Right cardiac atrium (tissue), 5 donors: ENCODE data around the gene TM2D1. TPM values are rescaled to one million over a fixed set of nuclear protein-coding genes. Genes with fewer than 3 reads are reported as not detected.
"Not testable (repeated sequence)": the region's sequence is repeated elsewhere in the genome, so short reads cannot be mapped to it uniquely, and the experiment has no call there.

Experiments used
- ATAC-seq, 2 donors: fragments of 200-7000 bp; cut with Tn5 transposase; one replicate each; pipeline versions ENCODE4 v1.8.0 to v1.9.1; 2020; ENCODE audit warnings: moderate library complexity in 2 of 2, mild to moderate bottlenecking in 1 of 2
- DNase-seq, 3 donors: peaks; one replicate each; pipeline ENCODE4 v3.0.0-alpha.2; 2020
- H3K27ac ChIP-seq: one replicate; pipeline ENCODE4 v1.5.1; 2013; ENCODE audit warnings: mild to moderate bottlenecking, low read length, control low read depth, moderate library complexity
- H3K27me3 ChIP-seq: one replicate; pipeline ENCODE4 v1.6.1; 2013; ENCODE audit not compliant: control insufficient read depth, insufficient read depth
- H3K4me1 ChIP-seq: one replicate; pipeline ENCODE4 v1.6.1; 2013; ENCODE audit warnings: low read length; ENCODE audit not compliant: control insufficient read depth, insufficient read depth
- H3K4me3 ChIP-seq: one replicate; pipeline ENCODE4 v1.5.1; 2013; ENCODE audit warnings: low read length, control low read depth
- H3K9me3 ChIP-seq: one replicate; pipeline ENCODE4 v1.6.1; 2013; ENCODE audit warnings: low read length; ENCODE audit not compliant: control insufficient read depth
- WGBS: extraction: QIAGEN DNeasy Blood & Tissue Kit; methylation state at CpG from one replicate; pipeline ENCODE4 v1.1.7; 2013; 5-methylcytosine and 5-hydroxymethylcytosine counted together
- intact Hi-C, 4 donors: fragments of 100-400 bp; cut with DNase I; formaldehyde crosslinking; loops; one replicate each; pipeline versions ENCODE4 v1.11.0 to v1.14.0; 2022 to 2023
- polyA plus RNA-seq: library from polyadenylated mRNA; stranded (reverse); fragments of 200-250 nt; gene quantifications from one replicate; pipeline ENCODE4 v1.2.3, GENCODE V29; 2013
- total RNA-seq, 4 donors: library from RNA; stranded (reverse); fragmentation: NEBNext Ultra II Directional; extraction: Animal tissue kit (Norgen Biotek cat#: 25700); gene quantifications; one replicate each; pipeline ENCODE4 v1.2.1, GENCODE V29; 2021
- donor health status: healthy with polysubstance abuse.
- donor health status: DM: no; HTN: yes; CAD: no.
- donor health status: DM: no; HTN: no; CAD: no.
- donor health status: DM: no; HTN: yes; CAD: no; lungs with severe emphysema.
- donor health status: DM: yes; HTN: yes; CAD: no.

Gene TM2D1
- total and polyA plus RNA-seq, 5 donors, result 40.2 to 47.3 (median 43.2) TPM

DNA sequence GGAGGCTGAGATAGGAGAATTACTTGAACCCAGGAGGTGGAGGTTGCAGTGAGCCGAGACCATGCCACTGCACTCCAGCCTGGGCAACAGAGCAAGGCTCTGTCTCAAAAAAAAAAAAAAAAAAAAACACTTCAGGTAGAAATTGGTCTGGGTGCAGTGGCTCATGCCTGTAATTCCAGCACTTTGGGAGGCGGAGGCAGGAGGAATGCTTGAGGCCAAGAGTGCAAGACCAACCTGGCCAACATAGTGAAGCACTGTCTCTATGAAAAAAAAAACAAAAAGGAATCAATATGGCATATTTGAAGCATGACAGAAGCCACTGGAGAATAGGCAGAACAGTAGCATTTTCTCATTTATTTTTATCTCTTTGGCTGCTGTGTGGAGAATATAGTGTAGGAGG is 48.1 kb downstream of the TM2D1 start:
- intact Hi-C loops, H3K9me3 ChIP-seq, DNase-seq, H3K4me3 ChIP-seq, H3K27me3 ChIP-seq, H3K4me1 ChIP-seq, ATAC-seq, H3K27ac ChIP-seq: not testable (repeated sequence)
- WGBS, result 96% methylated on average over 2 of the region's 2 CpGs

GRCh38 chr1:61674221-61674620 is 50.7 kb downstream of the TM2D1 start:
- WGBS, result 71% methylated on average over 3 of the region's 3 CpGs
- Histone ChIP-seq H3K4me3 (no peak overlapping the region), H3K9me3 (no peaks in the 10 kb centered on the region), H3K27me3 (no peaks in the 10 kb centered on the region), H3K27ac (no peak overlapping the region), H3K4me1 (no peaks in the 10 kb centered on the region)
- intact Hi-C loops, result no loop called here
- DNase-seq (no peak), ATAC-seq (no peak)

DNA sequence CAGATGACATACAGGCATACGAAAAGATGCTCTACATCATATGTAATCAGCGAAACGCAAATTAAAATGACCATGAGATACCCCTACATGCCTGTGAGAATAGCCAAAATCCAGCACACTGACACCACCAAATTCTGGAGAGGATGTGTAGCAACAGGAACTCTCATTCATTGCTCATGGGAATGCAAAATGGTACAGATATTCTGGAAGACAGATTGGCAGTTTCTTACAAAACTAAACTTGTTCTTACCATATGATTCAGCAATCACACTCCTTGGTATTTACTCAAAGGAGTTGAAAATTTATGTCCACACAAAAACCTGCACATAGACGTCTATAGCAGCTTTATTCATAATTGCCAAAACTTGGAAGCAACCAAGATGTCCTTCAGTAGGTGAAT is 52.6 kb downstream of the TM2D1 start:
- H3K9me3 ChIP-seq, result no peaks in the 10 kb centered on the region
- H3K4me3 ChIP-seq, result no peak overlapping the region
- intact Hi-C loops, result no loop called here
- H3K27ac ChIP-seq, result no peak overlapping the region
- H3K27me3 ChIP-seq, result no peaks in the 10 kb centered on the region
- DNase-seq (no peak), ATAC-seq (no peak)
- H3K4me1 ChIP-seq, result no peaks in the 10 kb centered on the region
- WGBS, result 92% methylated on average over 4 of the region's 4 CpGs

DNA sequence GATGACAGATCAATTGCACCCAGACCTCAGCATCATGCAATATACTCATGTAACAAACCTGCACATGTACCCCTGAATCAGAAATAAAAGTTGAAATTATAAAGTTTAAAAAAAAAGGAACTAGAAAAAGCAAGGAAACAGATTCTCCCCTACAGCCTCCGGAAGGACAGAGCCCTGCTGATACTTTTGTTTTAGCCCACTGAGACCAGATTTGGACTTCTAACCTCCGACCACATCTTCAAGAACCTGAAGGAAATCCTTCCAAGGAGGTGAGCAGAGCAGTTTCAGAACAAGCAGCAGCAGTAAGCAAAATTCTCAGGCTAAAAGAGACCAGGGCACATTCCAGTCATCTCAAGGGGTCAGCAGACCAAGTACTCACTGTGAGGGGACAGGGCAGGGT is 54.5 kb downstream of the TM2D1 start:
- WGBS, result 83% methylated on average over 2 of the region's 2 CpGs
- H3K4me3 ChIP-seq, result no peak overlapping the region
- DNase-seq, result no peak
- no peak overlapping the region for H3K27ac ChIP-seq
- no peaks in the 10 kb centered on the region for H3K4me1 ChIP-seq
- intact Hi-C loops, result no loop called here
- ATAC-seq, result no peak
- H3K9me3 ChIP-seq, result no peaks in the 10 kb centered on the region
- H3K27me3 ChIP-seq, result no peaks in the 10 kb centered on the region

- no peak overlapping the region for H3K27ac ChIP-seq
- 90% methylated on average over 4 of the region's 4 CpGs for WGBS
- DNase-seq (no peak), ATAC-seq (no peak)
- H3K4me1 ChIP-seq, result no peaks in the 10 kb centered on the region
- H3K27me3 ChIP-seq, result no peaks in the 10 kb centered on the region
- no peak overlapping the region for H3K4me3 ChIP-seq
- intact Hi-C loops, result no loop called here
- H3K9me3 ChIP-seq, result no peaks in the 10 kb centered on the region
Observed at GRCh38 chr1:61670016-61670415, 54.9 kb downstream of the TM2D1 start.

DNA sequence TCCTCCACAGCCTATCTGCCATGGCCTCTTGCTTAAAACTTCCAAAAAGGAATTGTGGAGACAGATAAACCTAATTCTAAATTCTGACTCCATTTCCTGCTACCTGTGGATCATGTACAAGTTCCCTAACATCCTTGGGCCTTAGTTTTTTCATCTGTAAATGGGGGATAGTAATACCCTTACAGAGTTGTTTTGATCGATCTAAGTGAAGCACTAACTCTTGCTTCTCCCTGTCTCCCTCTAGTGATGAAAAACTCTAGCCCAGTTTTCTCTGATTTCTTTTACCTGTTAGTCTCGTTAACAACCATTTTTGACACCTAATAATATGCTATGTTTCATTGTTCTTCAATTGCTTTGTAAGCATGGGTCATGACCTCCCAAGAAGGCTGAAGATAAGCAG is 65.9 kb downstream of the TM2D1 start:
- 79% methylated on average over 2 of the region's 2 CpGs for WGBS

GRCh38 chr1:61655453-61655852 is 69.5 kb downstream of the TM2D1 start:
- 93% methylated on average over 3 of the region's 3 CpGs for WGBS
- Histone ChIP-seq H3K27ac (no peak overlapping the region), H3K27me3 (no peaks in the 10 kb centered on the region), H3K9me3 (no peaks in the 10 kb centered on the region), H3K4me3 (no peak overlapping the region), H3K4me1 (no peaks in the 10 kb centered on the region)
- DNase-seq (no peak), ATAC-seq (no peak)
- intact Hi-C loops, result no loop called here

More for the DNA sequence above, 65.9 kb downstream of the TM2D1 start:
- no peak for DNase-seq
- H3K27ac ChIP-seq, result no peak overlapping the region
- intact Hi-C loops, result no loop called here
- H3K4me3 ChIP-seq, result no peak overlapping the region
- no peaks in the 10 kb centered on the region for H3K27me3 ChIP-seq
- ATAC-seq, result no peak
- no peaks in the 10 kb centered on the region for H3K4me1 ChIP-seq
- H3K9me3 ChIP-seq, result no peaks in the 10 kb centered on the region

DNA sequence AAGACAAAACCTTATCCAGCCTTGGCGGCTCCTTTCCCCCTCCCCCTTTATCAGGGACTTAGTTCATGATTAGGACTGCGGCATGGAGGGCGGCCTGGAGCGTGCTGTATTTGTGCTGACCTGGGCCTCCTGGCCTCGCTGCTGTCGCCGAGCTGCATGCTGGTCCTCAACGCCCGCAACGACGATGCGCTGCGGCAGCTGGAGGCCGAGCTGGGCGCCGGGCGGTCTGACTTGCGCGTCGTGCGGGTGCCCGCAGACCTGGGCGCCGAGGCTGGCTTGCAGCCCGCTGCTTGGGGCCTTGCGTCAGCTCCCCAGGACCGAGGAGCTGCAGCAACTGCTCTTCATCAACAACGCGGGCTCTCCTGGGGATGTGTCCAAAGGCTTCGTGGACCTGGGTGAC is 70.9 kb downstream of the TM2D1 start:
- WGBS, result 93% methylated on average over 30 of the region's 30 CpGs
- H3K4me3 ChIP-seq, result no peak overlapping the region

DNA sequence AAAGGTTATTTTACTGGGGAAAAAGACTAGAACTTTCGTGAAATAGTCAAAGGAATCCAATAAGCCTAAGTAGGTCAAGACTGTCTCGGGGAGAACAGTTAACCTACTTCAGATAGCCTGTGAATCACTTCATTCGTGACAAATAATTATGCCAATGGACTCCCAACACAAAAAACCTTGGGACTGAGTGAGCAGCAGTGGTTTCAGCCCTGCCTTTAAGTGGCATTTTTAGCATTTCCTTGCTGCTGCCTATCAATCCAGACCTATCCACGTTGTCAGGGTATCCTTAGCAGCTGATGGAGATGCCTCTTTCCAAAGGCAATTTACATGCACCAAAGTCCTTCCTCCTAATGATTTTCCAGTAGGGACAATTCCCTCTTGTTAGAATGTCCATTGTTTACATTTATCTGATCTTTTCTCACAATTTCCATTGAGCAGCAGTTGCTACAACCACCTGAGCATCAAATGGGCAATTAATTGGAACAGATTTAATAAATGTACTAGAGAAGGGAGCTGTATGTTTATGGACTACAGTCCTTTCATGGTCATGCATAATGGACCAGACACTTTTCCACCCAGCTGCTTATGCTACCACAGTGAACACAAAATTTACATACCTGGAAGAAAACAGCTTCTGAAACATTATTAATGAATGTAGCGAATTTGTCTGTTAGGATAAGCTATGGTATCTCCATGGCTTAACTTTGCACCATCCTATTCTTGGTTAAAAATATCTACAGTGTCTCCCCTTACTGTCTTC is 75.8 kb downstream of the TM2D1 start:
- Histone ChIP-seq H3K27ac (no peak overlapping the region), H3K4me3 (no peak overlapping the region), H3K9me3 (no peaks in the 10 kb centered on the region), H3K27me3 (no peaks in the 10 kb centered on the region), H3K4me1 (no peaks in the 10 kb centered on the region)
- intact Hi-C loops, result loop anchor here in 3 of 4 donors (10.0 kb wide), 3 partner anchors 194 to 674 kb away; no protein-coding TSS in a partner anchor
- 74% methylated on average over 5 of the region's 5 CpGs for WGBS
- ATAC-seq, result no peak
- no peak for DNase-seq

More for the DNA sequence above, 70.9 kb downstream of the TM2D1 start:
- Histone ChIP-seq H3K9me3 (no peaks in the 10 kb centered on the region), H3K27ac (no peak overlapping the region), H3K27me3 (no peaks in the 10 kb centered on the region), H3K4me1 (no peaks in the 10 kb centered on the region)
- DNase-seq (peak in 1 of 3 donors; percentile 49), ATAC-seq (peak in 1 of 2 donors; percentile 11)
- intact Hi-C loops, result no loop called here

DNA sequence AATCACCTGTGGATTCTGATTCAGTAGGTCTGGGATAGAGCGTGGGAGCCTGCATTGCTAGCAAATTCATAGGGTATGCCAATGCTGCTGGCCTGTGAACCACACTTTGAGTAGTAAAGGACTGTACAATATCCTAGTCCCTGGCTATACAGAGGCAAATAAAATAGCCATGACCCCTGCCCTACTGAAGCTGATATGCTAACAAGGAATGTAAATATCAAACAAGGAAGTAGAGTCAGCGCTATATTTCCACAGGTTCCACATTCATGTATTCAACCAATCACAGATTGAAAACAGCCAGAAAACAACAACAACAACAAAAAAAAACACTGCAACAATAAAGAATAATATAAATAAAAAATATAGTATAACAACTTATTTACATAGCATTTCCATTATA is 77.8 kb downstream of the TM2D1 start:
- H3K27ac ChIP-seq, result no peak overlapping the region
- DNase-seq, result no peak
- H3K4me1 ChIP-seq, result no peaks in the 10 kb centered on the region
- no peak for ATAC-seq
- over 99% methylated on average over 2 of the region's 2 CpGs for WGBS
- H3K4me3 ChIP-seq, result no peak overlapping the region
- intact Hi-C loops, result loop anchor here in 3 of 4 donors (10.0 kb wide), 3 partner anchors 192 to 672 kb away; no protein-coding TSS in a partner anchor
- no peaks in the 10 kb centered on the region for H3K9me3 ChIP-seq
- no peaks in the 10 kb centered on the region for H3K27me3 ChIP-seq

DNA sequence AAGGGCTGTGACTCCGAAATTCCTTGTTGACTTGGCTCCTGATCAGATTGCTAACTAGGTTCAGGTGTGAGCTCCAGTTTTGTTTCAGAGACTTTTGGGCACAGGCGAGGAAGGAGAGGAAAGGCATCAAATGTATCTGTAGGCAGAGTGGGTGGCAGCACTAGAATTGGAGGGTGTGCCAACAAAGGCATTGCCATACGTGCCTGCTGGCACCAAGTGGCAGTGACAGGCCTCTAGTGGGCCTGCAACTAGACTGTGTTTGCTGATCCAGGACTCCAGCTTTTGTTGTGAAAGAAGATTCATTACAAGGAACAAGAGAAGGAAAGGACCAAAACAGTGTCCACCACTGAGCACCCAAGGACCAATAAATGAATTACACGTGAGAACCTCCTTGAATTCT is 79.5 kb downstream of the TM2D1 start:
- peaks cover 2% of the 10 kb centered on the region for H3K4me1 ChIP-seq
- intact Hi-C loops, result loop anchor here in 3 of 4 donors (10.0 kb wide), 3 partner anchors 191 to 671 kb away; no protein-coding TSS in a partner anchor
- no peak overlapping the region for H3K27ac ChIP-seq
- H3K4me3 ChIP-seq, result no peak overlapping the region
- 89% methylated on average over 4 of the region's 4 CpGs for WGBS
- no peaks in the 10 kb centered on the region for H3K9me3 ChIP-seq
- ATAC-seq (no peak), DNase-seq (no peak)
- no peaks in the 10 kb centered on the region for H3K27me3 ChIP-seq
